ENCODE measurements around the gene RELT.
"Not testable (repeated sequence)": the region's sequence is repeated elsewhere in the genome, so short reads cannot be mapped to it uniquely, and the experiment has no call there.

Gene RELT

DNA sequence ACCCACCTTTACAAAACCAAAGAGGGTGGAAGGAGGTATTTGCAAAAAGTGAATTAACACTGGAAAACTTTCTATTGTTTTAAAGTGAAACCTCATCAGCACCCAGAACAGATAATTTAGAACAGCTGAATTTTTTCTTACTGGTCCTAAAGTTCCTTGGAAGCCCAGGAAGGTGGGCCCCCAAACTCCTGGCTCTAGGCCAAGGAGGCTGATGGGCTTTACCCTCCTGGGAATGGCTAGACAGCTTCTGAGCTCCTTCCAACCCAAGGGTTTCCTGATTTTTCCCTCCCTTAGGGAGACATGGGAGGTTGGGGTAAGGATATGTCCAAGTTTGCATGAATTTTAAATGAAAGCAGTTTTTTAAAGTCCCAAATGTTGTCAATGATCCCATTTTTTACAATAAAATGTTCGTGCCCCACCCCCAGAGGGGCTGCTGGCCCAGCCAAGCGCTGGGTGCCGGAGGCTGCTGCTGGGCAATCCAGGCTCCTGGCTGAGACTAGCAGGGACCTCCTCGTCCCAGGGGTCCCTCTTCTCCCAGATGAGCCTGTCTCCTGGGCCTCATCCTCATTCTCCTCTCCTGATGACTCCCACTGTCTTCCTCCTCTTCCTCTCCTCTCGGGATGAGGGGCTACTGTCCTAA, 28.4 kb downstream of the RELT start:
- no peak for DNase-seq

DNA sequence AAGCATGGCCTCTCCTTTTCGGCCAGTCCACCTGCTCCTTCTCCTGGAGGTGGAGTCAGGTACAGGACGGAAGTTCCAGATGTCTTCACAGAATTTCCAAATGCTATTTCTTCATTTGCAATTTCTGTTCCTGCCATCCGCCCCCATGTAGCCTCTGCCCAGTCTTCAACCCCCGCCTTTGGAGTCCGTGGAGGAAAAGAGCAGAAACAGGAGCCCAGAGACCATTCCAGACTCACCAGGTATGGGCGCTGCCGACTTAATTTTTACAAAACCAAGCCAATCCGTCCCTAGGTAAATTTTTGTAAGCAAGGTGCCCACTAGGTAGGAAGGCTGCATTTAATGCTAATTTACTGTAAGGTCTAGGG, 28.9 kb downstream of the RELT start:
- DNase-seq = no peak

DNA sequence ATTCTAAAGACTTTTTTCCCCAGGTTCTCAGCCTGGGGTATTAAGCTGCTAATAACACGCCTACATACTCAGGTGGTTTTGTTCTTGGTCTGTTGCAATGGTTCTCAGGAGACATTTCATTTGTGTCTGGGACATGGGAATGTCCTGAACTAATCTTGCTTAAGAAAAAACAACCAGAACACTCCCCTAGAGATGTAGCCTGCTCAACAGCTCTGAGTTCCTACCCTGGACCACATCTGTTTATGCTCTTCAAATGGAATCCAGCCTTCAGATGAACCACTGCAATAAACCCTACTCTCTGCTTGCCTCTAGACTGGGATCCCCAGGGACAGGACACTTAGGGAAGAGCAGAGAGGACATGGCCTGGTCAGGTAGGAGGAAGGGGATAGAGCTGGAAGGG, 29.9 kb downstream of the RELT start:
- DNase-seq = no peak

DNA sequence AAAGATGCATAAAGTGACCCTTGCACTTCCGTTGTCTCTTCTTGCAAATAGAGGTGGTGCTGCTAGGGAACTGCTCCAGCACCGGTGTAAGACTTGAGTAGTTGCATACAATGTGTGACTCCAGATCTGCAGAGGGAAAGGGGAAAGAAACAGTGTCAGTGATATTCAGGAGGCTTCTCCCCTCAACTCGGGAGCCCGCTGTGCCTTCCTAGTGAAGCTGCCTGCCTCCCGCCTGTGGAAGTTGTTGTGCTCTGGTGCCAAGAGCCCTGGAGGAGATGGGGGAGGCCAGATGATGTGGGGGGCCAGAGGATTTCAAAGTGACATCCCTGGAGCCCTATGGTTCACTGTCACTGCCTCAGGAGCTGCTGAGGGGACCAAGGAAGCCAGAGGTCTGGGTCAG, 30.4 kb downstream of the RELT start:
- no peak for DNase-seq

DNA sequence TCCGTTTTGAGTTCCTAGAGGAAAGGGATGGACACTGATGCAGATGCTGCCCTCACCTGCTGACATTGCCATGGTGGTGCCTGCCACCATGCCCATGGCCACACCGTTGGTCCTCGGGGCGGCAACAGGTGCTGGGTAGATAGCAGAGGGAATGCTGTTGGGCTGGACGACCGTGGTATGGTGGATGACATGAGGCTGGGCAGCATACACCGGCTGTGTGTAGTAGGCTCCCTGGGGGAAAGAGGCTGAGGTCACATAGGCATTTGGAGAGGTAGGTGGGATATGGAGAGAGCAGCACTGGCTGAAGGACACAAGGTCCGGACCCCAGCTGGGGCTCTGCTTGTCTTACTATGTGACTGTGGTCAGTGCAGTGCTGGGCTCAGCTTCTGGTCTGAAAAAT, 33.2 kb downstream of the RELT start:
- DNase-seq = no peak

DNA sequence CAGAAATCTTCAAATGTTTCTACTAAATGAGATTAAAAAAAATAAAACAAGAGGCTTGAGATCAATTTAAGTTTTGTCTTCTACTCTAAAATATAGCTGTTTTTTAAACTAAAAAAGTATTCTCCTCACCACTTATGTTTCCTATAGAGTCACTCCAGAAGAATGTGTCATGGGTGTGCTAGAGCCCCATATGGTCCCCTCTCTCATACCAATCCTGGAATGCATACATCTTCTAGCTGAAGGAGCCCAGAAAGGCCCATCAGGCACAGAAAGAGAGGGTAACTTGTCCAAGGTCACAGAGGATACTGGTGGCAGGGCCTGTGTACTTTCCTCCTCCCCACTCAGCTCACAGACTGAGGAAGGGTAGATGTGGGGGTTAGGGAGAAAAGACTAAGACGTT, 34.4 kb downstream of the RELT start:
- no peak for DNase-seq

DNA sequence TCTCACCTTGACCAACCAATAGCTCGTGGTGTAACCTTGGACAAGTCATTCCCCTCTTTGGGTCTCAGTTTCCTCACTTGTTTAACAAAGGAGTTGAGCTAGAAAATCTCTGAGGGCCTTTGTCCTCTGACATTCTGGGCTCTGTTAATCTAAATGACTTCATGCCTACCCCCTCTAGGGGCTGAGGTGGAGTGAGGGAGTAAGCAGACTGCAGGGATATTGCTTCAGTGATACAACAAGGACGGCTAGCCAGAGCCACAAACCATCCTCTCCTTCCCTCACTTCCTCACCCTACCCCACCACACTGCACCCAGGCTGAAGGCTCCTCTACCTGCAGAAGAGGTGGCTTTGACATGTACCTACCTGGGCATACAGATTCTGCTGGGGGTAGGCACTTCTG, 34.8 kb downstream of the RELT start:
- no peak for DNase-seq

DNA sequence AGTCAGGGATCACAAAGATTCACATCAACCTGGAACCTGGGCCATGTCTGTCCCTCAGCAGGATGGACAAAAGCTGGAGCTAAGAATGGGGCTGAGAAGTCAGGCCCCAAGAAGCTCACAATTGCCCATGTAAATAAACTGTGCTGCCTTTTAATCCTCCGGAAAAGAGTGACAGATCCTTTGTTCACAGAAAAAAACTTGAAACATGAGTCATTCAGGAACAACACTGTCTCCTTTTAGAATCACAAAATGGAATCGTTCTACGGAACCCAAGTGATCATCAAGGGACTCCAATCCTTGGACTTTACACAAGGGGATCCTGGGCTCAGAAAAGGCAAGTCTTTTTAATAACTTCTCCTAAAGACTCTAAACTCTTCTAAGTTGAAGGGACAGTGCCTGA, 36.1 kb downstream of the RELT start:
- DNase-seq = no peak

DNA sequence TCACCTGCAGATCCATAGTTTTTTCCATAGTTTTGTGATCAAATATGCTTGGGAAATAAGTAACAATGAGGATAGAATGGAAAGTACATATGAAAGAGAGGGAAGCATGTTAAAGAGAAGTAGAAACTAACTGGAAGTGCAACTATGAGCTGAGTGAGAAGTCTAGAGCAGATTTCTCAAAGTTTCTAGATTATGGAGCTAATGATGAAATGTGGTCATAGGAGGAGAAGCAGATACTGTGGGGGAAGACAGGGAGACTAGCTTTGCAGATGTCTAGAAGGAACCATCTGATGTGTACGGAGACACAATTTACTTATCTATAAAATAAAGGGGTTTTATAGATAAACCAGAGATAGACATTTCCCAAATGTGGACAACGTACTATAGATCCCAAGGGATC, 37.1 kb downstream of the RELT start:
- no peak for DNase-seq

DNA sequence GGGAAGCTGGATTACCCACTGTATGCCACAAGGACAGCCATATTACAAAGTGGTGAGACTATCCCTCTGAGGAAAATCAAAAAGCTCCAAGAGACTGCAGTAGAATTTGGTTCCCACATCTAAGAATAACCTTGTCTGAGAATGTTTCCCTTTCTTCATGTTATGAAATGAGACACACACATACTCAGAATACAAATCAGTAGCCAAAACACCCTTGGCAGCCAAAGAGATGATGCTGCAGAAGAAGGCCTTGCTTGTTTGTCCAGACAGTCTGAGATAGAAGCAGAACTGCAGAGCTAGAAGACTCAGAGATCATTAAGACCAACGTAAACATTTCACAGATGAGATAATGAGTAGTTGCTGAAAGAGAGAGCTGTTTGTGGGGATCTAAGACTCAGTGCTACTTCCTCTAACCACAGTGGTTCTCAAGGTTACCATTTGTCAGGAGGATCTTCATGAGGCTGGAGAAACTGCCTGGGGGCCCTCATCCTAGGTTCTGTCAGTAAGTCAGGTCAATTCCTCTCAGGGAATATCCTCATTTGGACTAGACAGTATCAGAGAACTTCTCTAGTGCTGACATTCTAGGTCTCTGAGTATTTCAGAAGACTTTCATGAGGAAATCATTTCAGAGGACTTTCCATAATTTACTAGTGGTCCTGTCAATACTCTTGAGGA, 38.9 kb downstream of the RELT start:
- no peak for DNase-seq

DNA sequence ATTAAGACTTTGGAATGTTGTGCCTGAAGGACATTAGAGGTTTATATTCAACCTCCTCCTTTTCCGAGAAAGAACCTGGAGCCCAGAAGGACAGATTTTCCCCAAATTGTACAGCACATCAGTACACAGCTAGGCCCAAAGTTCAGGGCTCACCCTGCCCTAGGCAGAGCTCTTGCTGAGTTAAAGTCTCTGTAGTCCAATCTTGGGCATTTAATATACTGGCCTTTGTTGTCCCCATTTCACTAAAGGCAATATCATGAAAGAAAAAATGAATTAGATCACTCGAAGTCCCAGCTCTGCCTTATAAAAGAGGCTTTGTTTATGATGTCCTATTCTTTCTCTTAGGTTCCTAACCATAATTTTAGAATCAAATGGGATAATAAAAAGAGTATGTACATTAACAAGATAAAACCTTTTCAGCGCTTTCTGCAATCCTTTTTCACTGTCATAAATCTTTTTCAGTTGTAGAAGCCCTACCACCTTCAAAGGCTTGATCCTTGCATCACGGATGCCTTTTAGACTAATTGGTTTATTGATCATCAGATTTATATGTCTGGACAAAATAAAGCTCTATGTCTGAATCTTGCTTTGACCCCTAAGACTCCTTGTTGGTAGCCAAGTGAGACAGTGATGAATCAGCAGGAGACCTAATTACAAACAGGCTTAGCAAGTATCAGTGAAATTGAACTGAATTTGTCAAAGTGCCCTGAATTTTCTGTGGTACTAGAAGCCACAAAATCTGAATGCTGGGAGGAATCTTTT, 39.8 kb downstream of the RELT start:
- DNase-seq = no peak

DNA sequence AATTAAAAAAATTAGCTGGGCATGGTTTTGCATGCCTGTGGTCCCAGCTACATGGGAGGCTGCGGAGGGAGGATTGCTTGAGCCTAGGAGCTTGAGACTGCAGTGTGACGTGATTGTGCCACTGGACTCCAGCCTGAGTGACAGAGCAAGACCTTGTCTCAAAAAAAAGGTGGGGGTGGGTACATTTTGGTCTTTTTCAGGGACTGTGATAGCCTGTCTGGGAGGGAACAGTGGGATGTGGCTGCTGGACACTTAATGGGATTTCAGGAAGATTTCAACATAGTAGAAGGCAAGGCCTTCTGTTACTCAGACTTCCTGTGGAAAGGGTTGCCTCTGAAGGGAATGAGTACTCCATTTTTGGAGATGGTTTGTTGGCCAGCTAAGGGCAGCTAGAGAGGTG, 40.6 kb downstream of the RELT start:
- no peak for DNase-seq

DNA sequence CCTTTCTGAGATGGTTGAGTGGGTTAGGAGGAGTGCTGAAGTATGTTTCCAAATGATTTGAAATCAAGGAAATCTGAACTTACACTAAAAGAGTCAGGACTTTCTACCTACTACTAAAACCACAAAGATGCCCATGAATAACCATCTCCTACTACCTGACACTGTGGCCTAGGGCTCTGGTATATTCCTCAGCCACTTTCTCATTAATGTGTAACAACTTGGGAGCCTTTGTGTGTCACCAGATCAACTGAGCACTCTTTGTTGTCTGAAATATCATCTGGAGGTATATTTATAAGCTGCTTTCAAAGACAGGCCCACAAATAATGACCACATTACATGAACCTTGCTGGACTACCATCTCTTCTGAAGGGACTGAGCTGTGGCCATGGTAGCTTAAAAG, 43.9 kb downstream of the RELT start:
- DNase-seq = no peak

DNA sequence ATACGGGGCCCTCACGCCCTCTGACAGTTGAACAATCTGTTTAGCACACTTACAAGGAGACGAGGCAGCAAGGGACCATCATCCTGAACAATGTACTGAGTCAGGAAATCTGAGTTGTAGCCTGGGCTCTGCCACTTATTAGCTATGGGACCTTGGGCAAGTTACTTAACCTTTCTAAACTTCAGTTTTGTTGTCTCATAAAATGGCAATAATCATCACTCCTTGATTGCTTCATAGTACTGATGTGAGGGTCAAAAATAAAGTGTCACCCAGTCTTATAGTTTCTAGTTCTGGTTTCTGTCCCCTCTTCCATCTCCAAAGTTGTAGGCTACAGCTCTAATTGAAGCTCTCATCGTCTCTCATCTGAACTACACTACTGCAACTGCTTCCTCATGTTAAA, 46.7 kb downstream of the RELT start:
- no peak for DNase-seq

DNA sequence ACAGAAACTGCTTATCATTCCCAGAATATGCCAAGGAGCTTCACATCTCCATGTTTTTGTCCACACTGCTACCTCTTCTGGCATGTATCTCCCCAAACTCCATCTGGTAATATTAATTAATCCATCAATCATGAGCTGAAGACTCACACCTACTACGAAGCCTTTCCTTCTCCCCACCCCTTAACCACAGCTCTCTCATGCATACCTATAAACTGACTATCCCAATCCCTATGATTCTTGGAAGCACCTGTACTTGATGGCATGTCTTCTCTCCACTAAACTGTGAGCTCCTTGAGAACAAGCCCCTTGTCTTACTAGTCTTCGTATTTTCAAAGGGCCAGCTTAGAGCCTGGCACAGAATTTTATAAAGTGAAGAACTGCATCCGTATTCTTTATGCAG, 47.3 kb downstream of the RELT start:
- no peak for DNase-seq

DNA sequence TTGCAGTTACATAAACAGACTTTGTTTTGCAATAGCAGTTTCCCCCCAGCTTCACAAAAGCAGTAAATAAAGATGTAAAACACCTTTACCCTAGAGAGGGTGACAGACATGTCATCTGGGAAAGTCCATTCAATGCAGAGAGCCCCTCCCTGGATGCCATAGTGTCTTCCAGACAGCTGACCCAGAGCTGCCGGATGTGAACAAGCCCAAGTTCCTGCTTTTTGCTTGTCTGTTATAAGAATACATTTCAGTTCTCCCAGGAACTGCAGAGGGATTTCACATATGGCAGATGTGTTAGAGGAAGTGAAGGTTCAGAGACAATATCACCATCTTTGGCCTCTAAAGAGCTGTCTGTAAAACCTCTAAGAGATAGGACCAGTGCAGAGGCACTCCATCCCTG, 48.9 kb downstream of the RELT start:
- no peak for DNase-seq

DNA sequence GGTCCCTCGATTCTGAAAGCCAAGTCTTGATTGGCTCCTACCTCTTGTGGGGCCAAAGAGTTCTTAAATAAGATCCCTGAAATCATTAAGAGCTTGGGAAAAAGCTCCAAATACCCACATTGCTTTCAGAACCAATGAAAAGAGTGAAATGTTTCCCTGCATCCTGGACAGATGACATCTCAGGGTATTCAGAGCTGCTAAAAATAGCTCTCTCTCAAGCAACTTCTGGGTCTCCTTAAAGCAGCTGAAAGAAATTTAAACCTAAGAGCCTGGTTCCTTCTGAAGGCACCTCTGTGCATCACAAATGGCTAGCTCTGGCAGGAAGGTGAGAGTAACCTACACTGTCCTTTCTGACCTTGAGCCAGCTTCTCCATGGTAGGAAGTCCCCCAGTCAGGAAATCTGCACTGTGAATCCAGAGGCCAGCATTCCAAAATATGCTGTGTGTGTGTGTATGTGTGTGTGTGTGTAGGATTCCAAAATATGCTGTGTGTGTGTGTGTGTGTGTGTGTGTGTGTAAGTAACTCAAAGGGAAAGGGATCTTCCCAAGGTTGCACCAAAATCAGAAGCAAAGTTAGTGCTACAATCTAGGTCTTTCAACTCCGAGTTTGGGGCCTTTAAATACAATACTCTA, 50.1 kb downstream of the RELT start:
- no peak for DNase-seq

DNA sequence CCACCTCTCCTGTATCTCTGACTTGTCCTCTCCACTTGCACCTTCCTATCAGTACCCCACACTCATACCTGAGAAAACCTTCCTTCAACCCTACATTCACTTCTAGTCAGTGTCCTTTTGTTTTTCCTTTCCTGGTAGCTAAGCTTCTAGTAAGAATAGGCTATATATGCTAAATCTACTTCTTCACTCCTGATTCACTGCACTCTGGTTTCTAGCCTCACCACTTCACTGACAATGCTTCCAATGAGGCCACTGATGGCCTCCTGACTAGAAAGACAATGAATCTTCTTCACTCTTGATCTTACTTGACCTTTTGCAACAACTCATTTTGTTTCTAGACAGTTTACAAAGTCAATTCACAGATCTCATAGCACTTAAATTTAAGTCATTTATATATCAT, 52.0 kb downstream of the RELT start:
- no peak for DNase-seq

DNA sequence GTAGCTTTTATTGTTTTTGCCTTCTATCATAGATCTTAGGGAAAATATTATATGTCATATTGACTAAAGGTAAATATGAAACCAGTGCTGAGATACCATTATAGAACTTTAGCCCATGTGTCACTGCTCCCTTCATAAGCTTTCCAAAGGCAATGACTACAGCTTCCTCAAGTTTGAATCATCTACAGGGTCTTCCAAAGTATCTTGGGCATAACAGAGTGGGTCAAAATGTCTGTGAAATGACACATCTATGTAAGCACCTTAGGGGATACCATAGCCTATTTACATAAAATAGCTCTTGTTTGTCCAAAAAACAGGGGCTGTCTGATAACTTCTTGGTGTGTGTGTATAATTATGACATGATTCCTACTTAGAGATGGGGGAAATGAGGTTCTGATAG, 52.5 kb downstream of the RELT start:
- DNase-seq = no peak

DNA sequence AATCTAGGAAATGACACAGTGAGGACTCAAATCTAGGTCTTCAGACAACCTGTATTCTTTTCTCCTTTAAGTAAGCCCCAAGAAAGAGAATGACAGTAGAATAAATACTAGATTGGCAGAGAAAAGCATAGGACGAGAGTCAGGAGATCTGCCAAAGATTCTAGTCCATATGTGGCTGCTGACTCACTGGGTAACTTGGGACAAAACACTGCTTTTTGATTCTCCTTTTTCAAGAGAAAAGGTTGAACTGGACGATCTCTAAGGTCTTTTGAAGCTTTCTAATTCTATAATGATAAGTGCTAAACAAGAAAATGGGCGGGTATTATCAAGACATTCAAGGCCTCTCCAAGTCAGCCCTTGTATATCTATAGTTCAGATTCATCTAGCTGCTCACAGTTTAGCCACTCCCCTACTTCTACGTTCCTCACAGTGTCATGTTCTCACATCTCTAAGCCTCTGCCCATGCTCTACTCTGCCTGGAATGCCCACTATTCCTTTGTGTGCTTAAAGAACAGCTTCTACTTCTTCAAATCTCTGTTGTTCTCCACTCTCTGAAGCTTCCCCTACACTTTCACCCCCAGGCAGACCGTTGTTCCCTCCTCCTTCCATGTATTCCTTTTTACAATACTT, 53.0 kb downstream of the RELT start:
- DNase-seq = no peak

DNA sequence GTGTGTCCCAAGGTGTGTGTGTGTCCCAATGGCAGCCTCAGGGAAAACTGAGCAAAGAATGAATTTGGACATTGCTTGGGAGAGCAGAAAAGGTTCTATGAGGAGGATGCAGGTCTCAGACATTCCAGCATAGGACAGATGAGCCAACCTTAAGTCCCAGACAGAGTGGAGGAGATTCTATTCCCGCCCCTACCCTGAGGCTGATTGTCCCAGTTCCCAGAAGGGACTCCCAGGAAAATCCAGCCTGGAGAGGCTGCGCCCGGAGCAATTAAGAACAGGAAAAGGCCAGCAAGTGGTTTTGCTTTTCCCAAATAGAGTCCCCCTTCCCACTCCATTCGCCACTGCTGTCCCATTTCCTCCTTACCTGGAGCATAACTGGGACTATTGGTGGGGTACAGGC, 54.1 kb downstream of the RELT start:
- DNase-seq = no peak

DNA sequence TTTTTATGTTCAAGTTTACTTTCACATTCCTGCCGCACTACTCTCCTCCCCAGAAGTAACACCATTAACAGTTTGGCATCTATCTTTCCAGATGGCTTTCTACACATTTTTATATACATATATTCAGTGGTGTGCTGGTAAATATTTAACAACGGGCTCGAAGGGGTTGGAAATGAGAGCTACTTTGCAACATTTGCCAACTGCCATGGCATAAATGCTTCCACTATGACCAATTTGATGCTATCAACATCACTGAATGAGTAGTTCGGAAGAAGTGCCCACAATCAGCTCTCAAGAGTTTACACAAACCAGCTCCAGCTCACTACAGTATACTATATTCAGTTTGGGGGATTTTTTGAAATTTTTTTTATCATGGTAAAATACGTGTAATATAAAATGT, 55.2 kb downstream of the RELT start:
- DNase-seq = no peak

DNA sequence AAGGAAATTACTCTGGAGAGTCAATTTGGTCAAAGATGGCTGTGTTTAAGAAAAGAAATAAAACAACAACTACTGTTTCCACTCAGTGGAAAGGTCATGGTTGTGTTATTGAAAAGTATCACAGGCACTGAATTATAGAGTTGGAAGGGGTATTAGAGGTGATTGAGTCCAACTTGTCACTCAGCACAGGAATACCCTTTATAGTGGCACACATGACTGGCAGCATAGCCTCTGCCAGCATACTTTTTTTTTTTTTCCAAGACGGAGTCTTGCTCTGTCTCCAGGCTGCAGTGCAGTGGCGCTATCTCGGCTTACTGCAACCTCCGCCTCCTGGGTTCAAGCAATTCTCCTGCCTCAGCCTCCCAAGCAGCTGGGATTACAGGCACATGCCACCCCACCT, 60.7 kb downstream of the RELT start:
- not testable (repeated sequence) for DNase-seq
